ENCODE results near the gene CARD18. TPM values are rescaled to one million over a fixed set of nuclear protein-coding genes. Genes with fewer than 3 reads are reported as not detected.

Gene CARD18
- total RNA-seq, 2 experiments from 2014 or later: not detected

- CTCF ChIA-PET: no interaction called here
Observed at GRCh38 chr11:105132716-105133511, 6.7 kb downstream of the CARD18 start.

GRCh38 chr11:105130189-105130813 lies 9.3 kb downstream of the CARD18 start:
- Histone ChIP-seq H3K9me3 (ENCODE audit: control insufficient read depth in 1 of 2, insufficient read depth in 1 of 2, low read length in 2 of 2) (no peaks in the 10 kb centered on the region), H3K4me1 (ENCODE audit: insufficient read depth, low read length) (no peaks in the 10 kb centered on the region), H3K36me3 (ENCODE audit: insufficient read depth, low read length) (no peaks in the 10 kb centered on the region), H3K4me3 (ENCODE audit: low read length) (no peak overlapping the region), H3K27ac (ENCODE audit: low read depth in 1 of 2, low read length in 2 of 2) (no peak overlapping the region), H3K27me3 (ENCODE audit: control insufficient read depth in 1 of 2, insufficient read depth in 2 of 2, low read length in 2 of 2) (no peaks in the 10 kb centered on the region)
- ChIA-PET POLR2A (no interaction called here), CTCF (no interaction called here)
- Mint-ChIP-seq H3K9me3 (peaks cover 5% of the 10 kb centered on the region), H3K4me3 (no peak overlapping the region), H3K27me3 (no peaks in the 10 kb centered on the region), H3K4me1 (ENCODE audit: low read depth) (no peaks in the 10 kb centered on the region), H3K27ac (no peak overlapping the region), H3K36me3 (ENCODE audit: low read depth) (no peaks in the 10 kb centered on the region)
- ATAC-seq (ENCODE audit: poor library complexity) (no peak), DNase-seq (peak in 3 of 14 experiments; percentile 4 to 15 (median 13))
- intact Hi-C loops (cut with DNase I, micrococcal nuclease): no loop called here
- no peak for TF ChIP-seq CTCF (IDR thresholded peaks at IDR 0.05)

More at GRCh38 chr11:105132716-105133511, 6.7 kb downstream of the CARD18 start:
- no peaks in the 10 kb centered on the region for H3K36me3 ChIP-seq (ENCODE audit: insufficient read depth, low read length)
- H3K27me3 ChIP-seq (ENCODE audit: control insufficient read depth in 1 of 2, insufficient read depth in 2 of 2, low read length in 2 of 2): no peaks in the 10 kb centered on the region
- Mint-ChIP-seq H3K36me3 (ENCODE audit: low read depth) (no peaks in the 10 kb centered on the region), H3K27me3 (no peaks in the 10 kb centered on the region), H3K9me3 (peaks cover 5% of the 10 kb centered on the region), H3K4me1 (ENCODE audit: low read depth) (no peaks in the 10 kb centered on the region), H3K4me3 (no peak overlapping the region), H3K27ac (no peak overlapping the region)
- no peak overlapping the region for H3K4me3 ChIP-seq (ENCODE audit: low read length)
- DNase-seq (no peak), ATAC-seq (ENCODE audit: poor library complexity) (no peak)
- no peaks in the 10 kb centered on the region for H3K4me1 ChIP-seq (ENCODE audit: insufficient read depth, low read length)
- no peak for TF ChIP-seq CTCF (IDR thresholded peaks at IDR 0.05)
- no peaks in the 10 kb centered on the region for H3K9me3 ChIP-seq (ENCODE audit: control insufficient read depth in 1 of 2, insufficient read depth in 1 of 2, low read length in 2 of 2)
- H3K27ac ChIP-seq (ENCODE audit: low read depth in 1 of 2, low read length in 2 of 2): no peak overlapping the region
- intact Hi-C loops (cut with DNase I, micrococcal nuclease): no loop called here
- POLR2A ChIA-PET: no interaction called here

- ChIA-PET CTCF (interaction anchor here (0.6 kb wide), 1 partner anchor 124 kb away, joined by 3 read pairs; no protein-coding TSS in a partner anchor), POLR2A (no interaction called here)
- intact Hi-C loops (cut with DNase I, micrococcal nuclease): no loop called here
Observed at GRCh38 chr11:105124756-105125155, 14.8 kb downstream of the CARD18 start.

More at GRCh38 chr11:105124756-105125155, 14.8 kb downstream of the CARD18 start:
- Histone ChIP-seq H3K27ac (ENCODE audit: low read depth in 1 of 2, low read length in 2 of 2) (no peak overlapping the region), H3K4me1 (ENCODE audit: insufficient read depth, low read length) (no peaks in the 10 kb centered on the region), H3K27me3 (ENCODE audit: control insufficient read depth in 1 of 2, insufficient read depth in 2 of 2, low read length in 2 of 2) (no peaks in the 10 kb centered on the region), H3K4me3 (ENCODE audit: low read length) (no peak overlapping the region), H3K36me3 (ENCODE audit: insufficient read depth, low read length) (no peaks in the 10 kb centered on the region), H3K9me3 (ENCODE audit: control insufficient read depth in 1 of 2, insufficient read depth in 1 of 2, low read length in 2 of 2) (no peaks in the 10 kb centered on the region)
- ATAC-seq (ENCODE audit: poor library complexity): no peak
- no peak overlapping the region for H3K27ac Mint-ChIP-seq
- H3K9me3 Mint-ChIP-seq: no peaks in the 10 kb centered on the region
- H3K4me1 Mint-ChIP-seq (ENCODE audit: low read depth): no peaks in the 10 kb centered on the region
- H3K36me3 Mint-ChIP-seq (ENCODE audit: low read depth): no peaks in the 10 kb centered on the region
- no peak for DNase-seq
- H3K4me3 Mint-ChIP-seq: no peak overlapping the region
- H3K27me3 Mint-ChIP-seq: no peaks in the 10 kb centered on the region
- TF ChIP-seq CTCF (IDR thresholded peaks at IDR 0.05): no peak
